ENCODE data around the gene MUC4.
"Not testable (repeated sequence)": the region's sequence is repeated elsewhere in the genome, so short reads cannot be mapped to it uniquely, and the experiment has no call there.

The MUC4 gene

GRCh38 chr3:195838714-195839113 is 27.0 kb upstream of the MUC4 start:
- no peak for DNase-seq (ENCODE audit: low spot score)

GRCh38 chr3:195836476-195837135 is 24.9 kb upstream of the MUC4 start:
- no peak for DNase-seq (ENCODE audit: low spot score)

- no peak for DNase-seq (ENCODE audit: low spot score)
Observed at GRCh38 chr3:195835791-195836190, 24.1 kb upstream of the MUC4 start.

- DNase-seq (ENCODE audit: low spot score) = no peak
Observed at GRCh38 chr3:195834675-195835583, 23.2 kb upstream of the MUC4 start.

- no peak for DNase-seq (ENCODE audit: low spot score)
Observed at GRCh38 chr3:195829897-195830254, 18.1 kb upstream of the MUC4 start.

GRCh38 chr3:195828762-195829161 is 17.0 kb upstream of the MUC4 start:
- DNase-seq (ENCODE audit: low spot score) = no peak

- no peak for DNase-seq (ENCODE audit: low spot score)
Observed at GRCh38 chr3:195825857-195826804, 14.4 kb upstream of the MUC4 start.

GRCh38 chr3:195825191-195825588 is 13.5 kb upstream of the MUC4 start:
- DNase-seq (ENCODE audit: low spot score) = no peak

- DNase-seq (ENCODE audit: low spot score) = not testable (repeated sequence)
Observed at GRCh38 chr3:195824425-195825190, 12.9 kb upstream of the MUC4 start.

GRCh38 chr3:195823999-195824398 is 12.3 kb upstream of the MUC4 start:
- DNase-seq (ENCODE audit: low spot score) = no peak

- no peak for DNase-seq (ENCODE audit: low spot score)
Observed at GRCh38 chr3:195823280-195823679, 11.6 kb upstream of the MUC4 start.

- no peak for DNase-seq (ENCODE audit: low spot score)
Observed at GRCh38 chr3:195822131-195822696, 10.5 kb upstream of the MUC4 start.

- no peak for DNase-seq (ENCODE audit: low spot score)
Observed at GRCh38 chr3:195821403-195822130, 9.8 kb upstream of the MUC4 start.

- no peak for DNase-seq (ENCODE audit: low spot score)
Observed at GRCh38 chr3:195820901-195821300, 9.2 kb upstream of the MUC4 start.

- no peak for DNase-seq (ENCODE audit: low spot score)
Observed at GRCh38 chr3:195820186-195820585, 8.5 kb upstream of the MUC4 start.

- DNase-seq (ENCODE audit: low spot score) = no peak
Observed at GRCh38 chr3:195818301-195818700, 6.6 kb upstream of the MUC4 start.

- no peak for DNase-seq (ENCODE audit: low spot score)
Observed at GRCh38 chr3:195817578-195818135, 5.9 kb upstream of the MUC4 start.

- not testable (repeated sequence) for DNase-seq (ENCODE audit: low spot score)
Observed at GRCh38 chr3:195816276-195816913, 4.7 kb upstream of the MUC4 start.

GRCh38 chr3:195815169-195815771 is 3.5 kb upstream of the MUC4 start:
- DNase-seq (ENCODE audit: low spot score) = no peak

Data from hepatic stellate cell (primary cell).